ENCODE data around the gene ADPRHL1.

DNA sequence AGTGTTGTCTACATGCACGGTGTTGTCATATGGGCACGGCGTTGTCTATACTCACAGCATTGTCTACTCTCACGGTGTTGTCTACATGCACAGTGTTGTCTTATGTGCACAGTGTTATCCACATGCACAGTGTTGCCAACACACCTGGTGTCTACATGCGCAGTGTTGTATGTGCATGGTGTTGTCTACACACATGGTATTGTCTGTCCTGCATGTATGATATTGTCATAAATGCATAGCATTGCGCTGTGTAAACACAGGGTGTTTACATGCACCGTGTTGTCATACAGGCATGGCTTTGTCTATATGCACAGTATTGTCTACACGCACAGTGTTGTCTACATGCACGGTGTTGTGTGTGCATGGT is 6.8 kb downstream of the ADPRHL1 start:
- TF ChIP-seq, protein P1, sequence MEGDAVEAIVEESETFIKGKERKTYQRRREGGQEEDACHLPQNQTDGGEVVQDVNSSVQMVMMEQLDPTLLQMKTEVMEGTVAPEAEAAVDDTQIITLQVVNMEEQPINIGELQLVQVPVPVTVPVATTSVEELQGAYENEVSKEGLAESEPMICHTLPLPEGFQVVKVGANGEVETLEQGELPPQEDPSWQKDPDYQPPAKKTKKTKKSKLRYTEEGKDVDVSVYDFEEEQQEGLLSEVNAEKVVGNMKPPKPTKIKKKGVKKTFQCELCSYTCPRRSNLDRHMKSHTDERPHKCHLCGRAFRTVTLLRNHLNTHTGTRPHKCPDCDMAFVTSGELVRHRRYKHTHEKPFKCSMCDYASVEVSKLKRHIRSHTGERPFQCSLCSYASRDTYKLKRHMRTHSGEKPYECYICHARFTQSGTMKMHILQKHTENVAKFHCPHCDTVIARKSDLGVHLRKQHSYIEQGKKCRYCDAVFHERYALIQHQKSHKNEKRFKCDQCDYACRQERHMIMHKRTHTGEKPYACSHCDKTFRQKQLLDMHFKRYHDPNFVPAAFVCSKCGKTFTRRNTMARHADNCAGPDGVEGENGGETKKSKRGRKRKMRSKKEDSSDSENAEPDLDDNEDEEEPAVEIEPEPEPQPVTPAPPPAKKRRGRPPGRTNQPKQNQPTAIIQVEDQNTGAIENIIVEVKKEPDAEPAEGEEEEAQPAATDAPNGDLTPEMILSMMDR (IDR thresholded peaks at IDR 0.05; ENCODE audit: low read depth, low read length), result no peak
- TF ChIP-seq POLR2A (IDR thresholded peaks at IDR 0.05; ENCODE audit: extremely low read depth, insufficient read length) (no peak), MYC (IDR thresholded peaks at IDR 0.05; ENCODE audit: low read depth, low read length) (no peak)
- TF ChIP-seq, protein P2, sequence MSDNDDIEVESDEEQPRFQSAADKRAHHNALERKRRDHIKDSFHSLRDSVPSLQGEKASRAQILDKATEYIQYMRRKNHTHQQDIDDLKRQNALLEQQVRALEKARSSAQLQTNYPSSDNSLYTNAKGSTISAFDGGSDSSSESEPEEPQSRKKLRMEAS (IDR thresholded peaks at IDR 0.05; ENCODE audit: low read depth, low read length), result no peak

Data from NB4 (cell line).